CD14-positive monocyte (primary cell): ENCODE results near the gene CELSR1. TPM values are rescaled to one million over a fixed set of nuclear protein-coding genes. Genes with fewer than 3 reads are reported as not detected.

Experiments used
- DNase-seq, 3 donors: peaks; one replicate each; pipeline ENCODE4 v3.0.0-alpha.2; 2011 to 2022
- H2AFZ ChIP-seq: 2 replicates; pipeline ENCODE4 v1.6.0; 2012; ENCODE audit warnings: mild to moderate bottlenecking, low read depth, low read length, inconsistent platforms; ENCODE audit not compliant: insufficient read depth, poor library complexity, severe bottlenecking
- H3K27ac ChIP-seq, 2 donors: 1 replicate in 1 of 2; 2 replicates in 1 of 2; pipeline ENCODE4 v1.5.1; 2012 to 2013; ENCODE audit warnings: low read length in 2 of 2, control low read depth in 1 of 2, inconsistent platforms in 1 of 2, low read depth in 1 of 2, mild to moderate bottlenecking in 1 of 2
- H3K27me3 ChIP-seq, 2 donors: one replicate each; pipeline versions ENCODE4 v1.6.0 to v1.6.1; 2011 to 2013; ENCODE audit warnings: low read length in 2 of 2; ENCODE audit not compliant: control insufficient read depth in 2 of 2, insufficient read depth in 2 of 2
- H3K36me3 ChIP-seq, 2 donors: replicated peaks in 1 of 2; 1 replicate in 1 of 2; 2 replicates in 1 of 2; pipeline versions ENCODE4 v1.5.1 to v1.6.1; 2012 to 2013; ENCODE audit warnings: low read length in 2 of 2, control low read depth in 1 of 2, inconsistent platforms in 1 of 2, mild to moderate bottlenecking in 1 of 2; ENCODE audit not compliant: insufficient read depth in 2 of 2, control insufficient read depth in 1 of 2
- H3K4me1 ChIP-seq, 2 donors: 1 replicate in 1 of 2; 2 replicates in 1 of 2; pipeline versions ENCODE4 v1.5.1 to v1.6.1; 2012 to 2013; ENCODE audit warnings: low read length in 2 of 2, control low read depth in 1 of 2, inconsistent platforms in 1 of 2, mild to moderate bottlenecking in 1 of 2, moderate library complexity in 1 of 2; ENCODE audit not compliant: insufficient read depth in 2 of 2, control insufficient read depth in 1 of 2
- H3K4me2 ChIP-seq: replicated peaks from 2 replicates; pipeline ENCODE3; 2012; ENCODE audit warnings: low read length, moderate library complexity, mild to moderate bottlenecking; ENCODE audit not compliant: poor library complexity, severe bottlenecking; ENCODE audit errors: extremely low read depth
- H3K4me3 ChIP-seq, 3 experiments: fragments of 200-600 bp in 1 of 3; sonication (generic) in 1 of 3; replicated peaks in 1 of 3; 1 replicate in 2 of 3; 2 replicates in 1 of 3; pipeline ENCODE4 v1.5.1; 2011 to 2013; ENCODE audit warnings: low read length in 3 of 3, mild to moderate bottlenecking in 3 of 3, control low read depth in 2 of 3, low read depth in 2 of 3, inconsistent platforms in 1 of 3, moderate library complexity in 1 of 3
- H3K79me2 ChIP-seq: 2 replicates; pipeline ENCODE4 v1.6.0; 2012; ENCODE audit warnings: mild to moderate bottlenecking, control low read depth, inconsistent platforms, low read length, moderate library complexity; ENCODE audit not compliant: insufficient read depth
- H3K9ac ChIP-seq: 2 replicates; pipeline ENCODE4 v1.6.0; 2017; ENCODE audit warnings: low read length, mild to moderate bottlenecking; ENCODE audit not compliant: insufficient read depth, poor library complexity, severe bottlenecking
- H3K9me3 ChIP-seq, 2 donors: replicated peaks in 1 of 2; 1 replicate in 1 of 2; 2 replicates in 1 of 2; pipeline versions ENCODE4 v1.5.1 to v1.6.1; 2012 to 2013; ENCODE audit warnings: low read length in 2 of 2, control low read depth in 1 of 2; ENCODE audit not compliant: control insufficient read depth in 1 of 2, insufficient read depth in 1 of 2
- H4K20me1 ChIP-seq: 2 replicates; pipeline ENCODE4 v1.6.0; 2012; ENCODE audit warnings: mild to moderate bottlenecking, low read length, control low read depth, moderate library complexity; ENCODE audit not compliant: insufficient read depth
- H3K27ac Mint-ChIP-seq, 7 donors: one replicate each; pipeline ENCODE4 v1.8.0; 2020; ENCODE audit warnings: mild to moderate bottlenecking in 7 of 7, mixed read lengths in 7 of 7, moderate library complexity in 6 of 7, inconsistent platforms in 2 of 7
- H3K27me3 Mint-ChIP-seq, 3 donors: one replicate each; pipeline ENCODE4 v1.8.0; 2021 to 2022; ENCODE audit warnings: low read depth in 3 of 3, mild to moderate bottlenecking in 3 of 3, mixed read lengths in 3 of 3, moderate library complexity in 3 of 3, inconsistent platforms in 1 of 3
- H3K36me3 Mint-ChIP-seq, 2 donors: one replicate each; pipeline ENCODE4 v1.8.0; 2020; ENCODE audit warnings: mixed read lengths in 2 of 2, inconsistent platforms in 1 of 2, mild to moderate bottlenecking in 1 of 2
- H3K4me1 Mint-ChIP-seq: one replicate; pipeline ENCODE4 v1.8.0; 2020; ENCODE audit warnings: mild to moderate bottlenecking, mixed read lengths
- H3K4me3 Mint-ChIP-seq, 2 donors: one replicate each; pipeline ENCODE4 v1.8.0; 2020; ENCODE audit warnings: mild to moderate bottlenecking in 2 of 2, mixed read lengths in 2 of 2, moderate library complexity in 1 of 2
- H3K9me3 Mint-ChIP-seq, 7 donors: one replicate each; pipeline ENCODE4 v1.8.0; 2020 to 2022; ENCODE audit warnings: mixed read lengths in 7 of 7, mild to moderate bottlenecking in 6 of 7, moderate library complexity in 6 of 7, inconsistent platforms in 2 of 7
- CTCF ChIP-seq: fragments of 200-600 bp; IDR thresholded peaks from one replicate; pipeline ENCODE4 v1.8.0; 2022; ENCODE audit warnings: antibody characterized with exemption, mild to moderate bottlenecking
- WGBS: methylation state at CpG from one replicate; pipeline ENCODE4 v1.1.5; 2013; ENCODE audit warnings: missing lambda C conversion rate; ENCODE audit not compliant: insufficient coverage; 5-methylcytosine and 5-hydroxymethylcytosine counted together
- intact Hi-C, 2 donors: fragments of 100-400 bp; cut with micrococcal nuclease; formaldehyde crosslinking; loops; one replicate each; pipeline versions ENCODE4 v1.15.0 to v1.15.1; 2023
- polyA plus RNA-seq, 3 donors: library from polyadenylated mRNA; depleted of rRNA in 1 of 3; unstranded in 2 of 3; stranded (reverse) in 1 of 3; fragments of 300-500 nt in 2 of 3; fragments of >200 nt in 1 of 3; fragmentation: Illumina TruSeq in 2 of 3; gene quantifications; 1 replicate in 2 of 3; 2 replicates in 1 of 3; pipeline ENCODE4 v1.2.3, GENCODE V29; 2012 to 2021

CELSR1 gene
- polyA plus RNA-seq, 3 donors, result 0.16 TPM; not detected in 2

DNA sequence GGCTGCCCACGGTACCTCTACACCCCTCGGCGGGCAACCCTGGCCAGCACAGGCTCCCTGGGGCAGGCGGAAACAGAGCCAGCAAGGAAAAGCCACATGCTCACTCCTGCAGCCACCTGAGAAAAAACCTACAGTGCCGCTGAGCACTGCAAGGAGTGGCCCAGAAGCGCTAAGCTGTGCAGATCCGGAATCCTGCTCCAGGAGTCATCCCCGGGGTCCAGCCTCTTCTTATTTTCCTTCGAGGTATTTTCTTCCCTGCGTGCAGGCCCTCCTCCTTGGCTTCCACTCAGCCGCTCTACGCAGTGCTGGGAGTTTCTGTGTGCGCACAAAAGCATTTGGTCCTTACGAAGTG, 120.9 kb downstream of the CELSR1 start:
- H3K27ac ChIP-seq, result no peak overlapping the region
- no peak overlapping the region for H3K27ac Mint-ChIP-seq
- H3K9me3 Mint-ChIP-seq, result no peaks in the 10 kb centered on the region

GRCh38 chr22:46415776-46416519, 121.5 kb downstream of the CELSR1 start:
- no peaks in the 10 kb centered on the region for H3K79me2 ChIP-seq
- H3K27ac Mint-ChIP-seq, result no peak overlapping the region
- no peaks in the 10 kb centered on the region for H3K27me3 ChIP-seq
- H3K9ac ChIP-seq, result no peak overlapping the region
- no peaks in the 10 kb centered on the region for H3K36me3 ChIP-seq
- H3K4me1 Mint-ChIP-seq, result no peaks in the 10 kb centered on the region
- 95% methylated on average over 22 of the region's 30 CpGs for WGBS
- H3K9me3 ChIP-seq, result no peaks in the 10 kb centered on the region
- H3K36me3 Mint-ChIP-seq, result no peaks in the 10 kb centered on the region
- H3K4me3 Mint-ChIP-seq, result no peak overlapping the region
- TF ChIP-seq CTCF, result no peak
- H2AFZ ChIP-seq, result no peak overlapping the region
- no peak overlapping the region for H3K27ac ChIP-seq
- no peak overlapping the region for H3K4me2 ChIP-seq
- intact Hi-C loops, result no loop called here
- peaks cover 0 to 3% (median 0%) of the 10 kb centered on the region in 3 donors for H3K27me3 Mint-ChIP-seq
- no peak for DNase-seq
- H3K4me1 ChIP-seq, result no peaks in the 10 kb centered on the region
- no peak overlapping the region for H3K4me3 ChIP-seq
- no peaks in the 10 kb centered on the region for H3K9me3 Mint-ChIP-seq
- no peaks in the 10 kb centered on the region for H4K20me1 ChIP-seq

More for the DNA sequence above, 120.9 kb downstream of the CELSR1 start:
- TF ChIP-seq CTCF, result no peak
- H3K79me2 ChIP-seq, result no peaks in the 10 kb centered on the region
- no peaks in the 10 kb centered on the region for H3K4me1 ChIP-seq
- 98% methylated on average over 11 of the region's 14 CpGs for WGBS
- Mint-ChIP-seq H3K4me1 (no peaks in the 10 kb centered on the region), H3K36me3 (no peaks in the 10 kb centered on the region), H3K4me3 (no peak overlapping the region), H3K27me3 (peaks cover 0 to 3% (median 0%) of the 10 kb centered on the region in 3 donors)
- intact Hi-C loops, result no loop called here
- no peak for DNase-seq
- H3K4me3 ChIP-seq, result no peak overlapping the region
- no peaks in the 10 kb centered on the region for H3K36me3 ChIP-seq
- H3K4me2 ChIP-seq, result no peak overlapping the region
- H4K20me1 ChIP-seq, result no peaks in the 10 kb centered on the region
- H3K27me3 ChIP-seq, result no peaks in the 10 kb centered on the region
- no peak overlapping the region for H2AFZ ChIP-seq
- no peak overlapping the region for H3K9ac ChIP-seq
- no peaks in the 10 kb centered on the region for H3K9me3 ChIP-seq
